HepG2 (cell line): ENCODE results near the gene RAPSN.

Source experiments
- ARNT ChIP-seq: fragments of 450-650 bp; IDR thresholded peaks from 2 replicates; pipeline ENCODE4 v1.6.1; 2017
- HMGXB4 ChIP-seq, 2 experiments: sonication (generic) in 1 of 2; formaldehyde crosslinking in 1 of 2; IDR thresholded peaks; 2 replicates each; pipeline versions ENCODE4 v1.4.0 to v1.6.1; 2018 to 2020; ENCODE audit warnings: missing genetic modification reagents in 2 of 2, borderline replicate concordance in 1 of 2, low read depth in 1 of 2, mild to moderate bottlenecking in 1 of 2, missing biosample characterization in 1 of 2

DNA sequence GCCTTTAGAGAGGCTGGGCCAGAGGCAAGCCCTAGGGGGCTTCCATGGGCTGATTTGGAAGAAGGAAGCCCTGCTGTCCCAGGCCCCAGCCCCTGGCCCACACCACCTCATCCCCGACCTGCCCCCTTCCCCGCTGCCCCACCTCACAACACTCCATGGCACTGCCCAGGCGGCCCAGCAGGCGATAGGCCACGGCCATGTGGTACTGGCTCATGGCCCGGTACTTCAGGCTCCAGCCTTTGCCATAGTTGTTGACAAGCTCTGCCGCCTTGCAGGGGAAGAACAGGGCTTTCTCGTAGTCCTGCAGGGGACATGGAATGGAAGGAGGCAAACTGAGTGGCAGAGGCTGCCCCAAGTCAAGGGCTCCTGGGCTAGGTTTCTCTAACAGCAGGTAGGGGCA, 6.4 kb downstream of the RAPSN start:
- TF ChIP-seq HMGXB4 (CRISPR knock-in tag; IDR thresholded peaks at IDR 0.05; ENCODE audit: borderline replicate concordance in 1 of 2, low read depth in 1 of 2) = no peak
- TF ChIP-seq ARNT = no peak
